Kidney (tissue), 14 donors: Measurements from ENCODE around the gene PLIN3. TPM values are rescaled to one million over a fixed set of nuclear protein-coding genes. Genes with fewer than 3 reads are reported as not detected.

Source experiments
- DNase-seq, 5 donors: peaks; one replicate each; pipeline ENCODE4 v3.0.0-alpha.2; 2013 to 2020
- FAIRE-seq: peaks from 2 replicates; lab custom pipeline; 2012; peaks lifted over from hg19 to GRCh38; lab: Jason Lieb, UNC
- H3K27ac ChIP-seq, 2 donors: one replicate each; pipeline ENCODE4 v1.7.0; 2013; ENCODE audit warnings: low read depth in 2 of 2, low read length in 2 of 2, inconsistent platforms in 1 of 2
- H3K27me3 ChIP-seq: one replicate; pipeline ENCODE4 v1.7.1; 2013; ENCODE audit warnings: low read length, inconsistent platforms; ENCODE audit not compliant: control insufficient read depth, insufficient read depth
- H3K36me3 ChIP-seq, 3 donors: one replicate each; pipeline versions ENCODE4 v1.7.0 to v1.7.1; 2013; ENCODE audit warnings: low read length in 3 of 3, control low read depth in 1 of 3, inconsistent platforms in 1 of 3; ENCODE audit not compliant: insufficient read depth in 3 of 3, control insufficient read depth in 2 of 3
- H3K4me1 ChIP-seq, 3 donors: one replicate each; pipeline versions ENCODE4 v1.7.0 to v1.7.1; 2013; ENCODE audit warnings: low read length in 3 of 3, inconsistent platforms in 1 of 3, low read depth in 1 of 3; ENCODE audit not compliant: control insufficient read depth in 2 of 3, insufficient read depth in 2 of 3
- H3K4me3 ChIP-seq, 3 donors: one replicate each; pipeline versions ENCODE4 v1.7.0 to v1.8.1; 2013; ENCODE audit warnings: low read length in 3 of 3, control low read depth in 1 of 3, inconsistent platforms in 1 of 3
- H3K9ac ChIP-seq, 3 donors: one replicate each; pipeline versions ENCODE4 v1.7.0 to v1.7.1; 2013; ENCODE audit warnings: low read length in 3 of 3, control low read depth in 1 of 3, inconsistent platforms in 1 of 3
- H3K9me3 ChIP-seq, 3 donors: one replicate each; pipeline versions ENCODE4 v1.7.0 to v1.7.1; 2013; ENCODE audit warnings: low read length in 3 of 3, control low read depth in 1 of 3, inconsistent platforms in 1 of 3; ENCODE audit not compliant: control insufficient read depth in 2 of 3, insufficient read depth in 1 of 3
- intact Hi-C: fragments of 100-400 bp; cut with DNase I; formaldehyde crosslinking; loops from one replicate; pipeline ENCODE4 v1.11.1; 2022
- polyA plus RNA-seq: library from polyadenylated mRNA; stranded (reverse); fragments of 350-450 nt; fragmentation: Illumina TruSeq; extraction: RNeasy Lipid Tissue Mini Kit (QIAGEN cat#74804); gene quantifications from one replicate; pipeline ENCODE4 v1.2.3, GENCODE V29; 2014; ENCODE audit warnings: low read depth, low replicate concordance; ENCODE audit not compliant: insufficient read depth
- total RNA-seq: library from RNA; stranded (reverse); fragmentation: NEBNext Ultra II Directional; extraction: Animal tissue kit (Norgen Biotek cat#: 25700); gene quantifications from one replicate; pipeline ENCODE4 v1.2.1, GENCODE V29; 2021
- TF ChIP-seq, protein P1 (sequence below): IDR thresholded peaks from 3 replicates; pipeline ENCODE4 v1.5.1; 2012; ENCODE audit warnings: mild to moderate bottlenecking, moderate library complexity, borderline replicate concordance; ENCODE audit not compliant: insufficient read depth; ENCODE audit errors: extremely low read depth
- donor health status: control.
- donor health status: control.
- donor health status: control.
- donor health status: control.
- donor health status: control.
- donor health status: DM: yes; HTN: yes; CAD: no.
- donor health status: Normal renal cell carcinoma (clear cell type).

The PLIN3 gene
- total and polyA plus RNA-seq, 2 donors from 2014 or later, result 30.5 to 60.0 TPM

DNA sequence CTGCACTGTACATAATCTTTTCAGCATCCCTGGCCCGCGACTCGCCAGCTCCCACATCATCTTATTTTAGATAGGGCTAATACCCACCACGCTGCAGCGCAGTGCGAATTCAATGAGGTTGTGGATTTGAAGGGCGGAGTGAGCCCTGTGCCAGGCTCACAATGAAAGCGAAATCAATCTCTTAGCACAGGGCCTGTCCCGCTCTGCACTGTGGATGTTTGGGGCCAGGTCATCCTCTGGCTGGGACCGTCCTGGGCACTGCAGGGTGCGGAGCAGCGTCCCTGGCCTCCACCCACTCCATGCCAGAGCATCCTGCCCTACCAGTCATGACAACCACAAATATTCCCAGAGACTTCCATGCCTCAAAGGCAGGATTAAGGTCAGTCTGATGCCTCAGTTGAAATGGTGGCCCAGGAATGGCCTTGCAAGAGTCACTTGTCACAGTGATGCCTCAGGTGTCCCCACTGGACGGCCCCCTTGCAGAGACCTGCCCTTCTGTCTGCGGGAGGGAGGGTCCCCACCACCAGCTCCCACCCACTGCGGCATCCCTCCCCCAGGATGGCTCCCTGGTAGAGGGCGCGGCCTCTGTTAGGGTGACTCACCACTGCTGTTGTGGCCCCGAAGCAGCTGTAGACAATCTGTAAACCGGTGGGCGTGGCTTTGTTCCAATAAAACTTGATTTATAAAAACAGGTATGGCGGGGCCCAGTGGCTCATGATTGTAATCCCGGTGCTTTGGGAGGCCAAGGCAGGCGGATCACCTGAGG, 47.5 kb upstream of the PLIN3 start:
- DNase-seq, result peak in 1 of 5 donors; percentile 26
- no peak overlapping the region for H3K27ac ChIP-seq
- H3K9me3 ChIP-seq, result no peaks in the 10 kb centered on the region
- intact Hi-C loops, result loop anchor here (5.0 kb wide), 1 partner anchor 38 kb away; no protein-coding TSS in a partner anchor
- peaks cover 0 to 15% (median 13%) of the 10 kb centered on the region in 3 donors for H3K4me1 ChIP-seq
- TF ChIP-seq, protein P1, sequence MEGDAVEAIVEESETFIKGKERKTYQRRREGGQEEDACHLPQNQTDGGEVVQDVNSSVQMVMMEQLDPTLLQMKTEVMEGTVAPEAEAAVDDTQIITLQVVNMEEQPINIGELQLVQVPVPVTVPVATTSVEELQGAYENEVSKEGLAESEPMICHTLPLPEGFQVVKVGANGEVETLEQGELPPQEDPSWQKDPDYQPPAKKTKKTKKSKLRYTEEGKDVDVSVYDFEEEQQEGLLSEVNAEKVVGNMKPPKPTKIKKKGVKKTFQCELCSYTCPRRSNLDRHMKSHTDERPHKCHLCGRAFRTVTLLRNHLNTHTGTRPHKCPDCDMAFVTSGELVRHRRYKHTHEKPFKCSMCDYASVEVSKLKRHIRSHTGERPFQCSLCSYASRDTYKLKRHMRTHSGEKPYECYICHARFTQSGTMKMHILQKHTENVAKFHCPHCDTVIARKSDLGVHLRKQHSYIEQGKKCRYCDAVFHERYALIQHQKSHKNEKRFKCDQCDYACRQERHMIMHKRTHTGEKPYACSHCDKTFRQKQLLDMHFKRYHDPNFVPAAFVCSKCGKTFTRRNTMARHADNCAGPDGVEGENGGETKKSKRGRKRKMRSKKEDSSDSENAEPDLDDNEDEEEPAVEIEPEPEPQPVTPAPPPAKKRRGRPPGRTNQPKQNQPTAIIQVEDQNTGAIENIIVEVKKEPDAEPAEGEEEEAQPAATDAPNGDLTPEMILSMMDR, result no peak
- no peak overlapping the region for H3K9ac ChIP-seq
- FAIRE-seq, result no peak
- no peak overlapping the region for H3K4me3 ChIP-seq
- no peaks in the 10 kb centered on the region for H3K36me3 ChIP-seq
- H3K27me3 ChIP-seq, result no peaks in the 10 kb centered on the region

DNA sequence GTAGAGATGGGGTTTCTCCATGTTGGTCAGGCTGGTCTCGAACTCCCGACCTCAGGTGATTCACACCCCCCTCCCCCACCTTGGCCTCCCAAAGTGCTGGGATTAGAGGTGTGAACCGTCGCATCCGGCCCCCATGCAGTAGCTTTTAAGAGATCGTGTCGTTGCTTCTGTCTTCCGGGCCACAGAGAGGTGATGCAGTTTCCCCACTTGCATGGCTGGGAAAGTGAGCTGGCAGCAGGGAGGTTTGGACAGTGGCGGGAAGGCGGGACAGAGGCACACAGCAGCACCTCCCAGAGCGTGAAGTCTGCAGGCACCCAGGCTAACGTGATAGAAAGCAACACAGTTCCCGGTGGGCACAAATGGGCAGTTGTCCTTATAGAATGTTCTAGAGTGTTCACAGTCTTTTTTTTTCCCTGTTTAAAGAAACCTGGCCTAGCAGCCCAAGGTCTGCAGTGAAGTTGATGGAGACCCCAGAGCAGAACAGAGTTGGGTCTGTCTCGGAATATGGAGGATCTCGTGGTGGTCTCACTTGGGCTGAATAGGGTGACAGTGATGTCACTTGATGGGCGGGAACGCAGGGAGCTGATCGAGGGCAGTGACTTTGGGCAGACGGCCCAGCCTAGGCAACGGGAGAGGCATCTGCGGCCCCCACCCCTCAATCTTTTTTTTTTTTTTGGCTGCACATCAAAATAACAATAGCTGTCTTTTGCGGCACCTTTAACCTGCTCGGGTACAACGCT, 46.7 kb upstream of the PLIN3 start:
- FAIRE-seq (no peak), DNase-seq (no peak)
- H3K9ac ChIP-seq, result no peak overlapping the region
- TF ChIP-seq, protein P1, result no peak
- H3K27ac ChIP-seq, result no peak overlapping the region
- no peak overlapping the region for H3K4me3 ChIP-seq
- intact Hi-C loops, result loop anchor here (5.0 kb wide), 1 partner anchor 37 kb away; no protein-coding TSS in a partner anchor
- no peaks in the 10 kb centered on the region for H3K9me3 ChIP-seq
- H3K4me1 ChIP-seq, result peaks cover 0 to 15% (median 13%) of the 10 kb centered on the region in 3 donors
- H3K27me3 ChIP-seq, result no peaks in the 10 kb centered on the region
- H3K36me3 ChIP-seq, result no peaks in the 10 kb centered on the region

DNA sequence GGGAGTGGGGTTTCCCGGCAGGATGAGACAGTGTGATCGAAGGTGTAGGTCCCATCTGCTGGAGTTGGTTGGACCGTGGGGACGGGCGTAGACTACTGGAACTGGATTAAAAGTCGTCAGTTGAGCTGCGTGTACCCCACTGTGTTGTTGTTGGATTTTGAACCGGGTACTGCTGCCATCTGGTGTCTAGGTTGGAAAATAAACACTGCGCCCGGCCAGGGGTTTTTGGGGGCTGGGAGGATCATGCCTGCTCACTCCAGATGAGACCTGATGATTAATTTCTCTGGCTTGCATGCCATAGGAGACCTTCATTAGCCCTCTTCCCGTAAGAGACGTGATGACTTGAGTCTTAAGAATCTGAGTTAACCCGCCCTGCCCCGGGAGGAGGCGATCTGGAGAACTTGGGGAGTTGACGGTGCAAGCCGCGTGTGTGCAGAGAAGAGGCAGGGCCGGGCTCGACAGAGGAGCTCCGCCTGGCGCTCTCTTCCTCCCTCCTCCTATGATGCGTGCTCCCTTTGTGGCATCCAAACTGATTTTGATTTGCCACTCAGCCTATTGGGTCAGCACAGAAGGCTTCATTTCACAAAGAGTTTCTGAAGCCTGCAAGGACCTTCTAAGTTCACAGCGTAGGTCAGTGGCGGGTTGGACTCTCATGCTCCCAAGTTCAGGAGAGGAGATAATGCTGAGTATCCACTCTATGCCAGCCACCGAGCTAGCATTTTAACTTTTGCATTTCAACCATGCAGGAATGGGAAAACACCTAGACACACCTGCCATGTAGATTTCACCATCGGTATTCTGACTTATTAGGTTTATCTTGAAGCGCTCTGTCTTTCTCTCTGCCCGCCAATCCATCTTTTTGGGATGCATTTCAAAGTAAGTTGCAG, 44.6 kb upstream of the PLIN3 start:
- H3K4me3 ChIP-seq, result peak overlapping the region in 2 of 3 donors; percentile 2 to 37

More for the DNA sequence above, 44.6 kb upstream of the PLIN3 start:
- intact Hi-C loops, result loop anchor here (5.0 kb wide), 1 partner anchor 35 kb away; no protein-coding TSS in a partner anchor
- TF ChIP-seq, protein P1, result peak; percentile 65
- Histone ChIP-seq H3K36me3 (no peaks in the 10 kb centered on the region), H3K4me1 (peaks cover 0 to 15% (median 13%) of the 10 kb centered on the region in 3 donors), H3K9ac (peak overlapping the region in 1 of 3 donors; percentile 58), H3K9me3 (no peaks in the 10 kb centered on the region), H3K27me3 (no peaks in the 10 kb centered on the region), H3K27ac (no peak overlapping the region)
- DNase-seq, result peak; percentile 75 to 94 (median 81)
- no peak for FAIRE-seq
